Right kidney (tissue), 1 donor: ENCODE results near the gene ANKMY2.

ENCODE experiments used
- DNase-seq: peaks from one replicate; pipeline ENCODE4 v3.0.0-alpha.2; 2016

ANKMY2 gene

DNA sequence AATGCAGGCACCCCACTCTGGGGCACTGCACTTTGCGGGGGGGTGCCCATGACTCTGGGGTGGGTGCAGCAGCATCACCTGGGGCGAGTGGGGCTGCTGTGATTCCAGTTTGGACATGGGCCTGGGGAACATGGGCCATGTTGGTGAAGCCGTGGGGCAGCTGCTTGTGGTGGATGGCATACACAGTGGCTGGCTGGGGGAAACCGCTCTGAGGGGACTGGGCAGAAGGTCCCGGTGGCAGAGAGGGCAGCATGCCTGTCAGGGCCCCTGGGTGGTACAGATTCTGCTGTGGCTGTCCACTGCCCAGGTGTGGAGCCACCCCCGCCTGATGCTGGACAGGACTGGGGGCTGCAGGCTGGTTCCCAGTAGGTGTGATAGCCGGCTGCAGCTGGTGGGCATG is 61.7 kb downstream of the ANKMY2 start:
- DNase-seq: no peak

DNA sequence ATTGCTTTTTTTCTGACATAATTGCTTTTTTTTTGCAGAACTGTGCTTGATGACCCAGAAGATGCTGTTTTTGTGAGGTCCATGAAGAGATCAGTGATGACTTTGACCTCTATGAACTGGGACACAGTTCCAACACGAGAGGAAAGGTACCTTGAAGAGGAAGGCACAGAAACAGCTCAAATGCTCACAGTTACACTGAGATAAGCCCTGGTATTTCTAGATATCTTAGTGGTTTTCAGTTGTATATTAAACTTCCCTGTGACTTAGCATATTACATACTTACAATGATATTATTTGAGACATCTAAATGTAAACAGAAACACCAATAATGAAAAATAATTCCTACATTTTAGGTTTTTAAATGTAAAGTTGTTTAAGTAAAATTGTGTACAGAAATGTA is 64.3 kb downstream of the ANKMY2 start:
- no peak for DNase-seq

DNA sequence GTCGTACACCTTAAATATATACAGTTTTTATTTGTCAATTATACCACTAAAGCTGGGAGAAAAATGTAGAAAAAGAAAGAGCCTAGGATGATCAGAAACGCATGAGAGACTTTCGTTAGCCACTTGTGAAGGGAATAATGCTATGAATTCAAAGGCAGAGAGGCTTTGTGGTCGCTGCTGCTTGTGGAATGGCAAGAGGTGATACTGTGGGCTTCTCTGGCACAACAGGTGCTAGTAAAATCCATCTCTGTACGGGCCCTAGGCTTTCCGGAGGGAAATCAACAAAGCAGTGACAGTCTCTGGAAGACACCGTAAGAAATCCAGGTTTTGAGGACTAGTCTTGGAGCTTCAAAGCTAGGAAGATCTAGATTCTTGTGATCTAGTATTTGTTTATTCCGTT is 66.3 kb downstream of the ANKMY2 start:
- DNase-seq: no peak

DNA sequence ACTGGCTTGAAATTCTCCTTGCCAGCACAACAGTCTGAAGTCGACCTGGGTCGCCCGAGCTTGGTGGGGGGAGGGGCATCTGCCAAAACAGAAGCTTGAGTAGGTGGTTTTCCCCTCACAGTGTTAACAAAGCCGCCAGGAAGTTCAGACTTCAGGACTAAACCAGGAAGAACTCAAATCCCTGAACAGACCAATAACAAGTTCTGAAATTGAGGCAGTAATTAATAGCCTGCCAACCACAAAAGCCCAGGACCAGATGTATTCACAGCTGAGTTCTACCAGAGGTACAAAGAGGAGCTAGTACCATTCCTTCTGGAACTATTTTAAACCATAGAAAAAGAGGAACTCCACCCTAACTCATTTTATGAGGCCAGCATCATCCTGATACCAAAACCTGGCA is 73.6 kb downstream of the ANKMY2 start:
- DNase-seq: no peak

DNA sequence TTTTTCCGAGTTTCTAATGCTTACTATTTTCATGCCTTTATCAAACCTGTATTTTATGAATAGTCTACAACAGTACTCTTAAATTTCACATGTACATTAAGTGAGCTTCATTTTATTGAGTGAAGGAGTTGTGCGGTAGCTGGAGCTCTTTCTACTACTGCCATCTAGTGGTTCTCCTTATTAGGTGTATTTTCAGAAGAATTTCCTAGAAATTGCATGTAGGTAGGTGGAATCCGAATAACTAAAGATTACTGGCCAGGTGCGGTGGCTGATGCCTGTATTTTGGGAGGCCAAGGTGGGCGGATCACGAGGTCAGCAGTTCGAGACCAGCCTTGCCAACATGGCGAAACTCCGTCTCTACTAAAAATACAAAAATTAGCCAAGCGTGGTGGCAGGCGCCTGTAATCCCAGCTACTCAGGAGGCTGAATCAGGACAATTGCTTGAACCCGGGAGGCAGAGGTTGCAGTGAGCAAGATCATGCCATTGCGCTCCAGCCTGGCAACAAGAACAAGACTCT is 80.6 kb downstream of the ANKMY2 start:
- DNase-seq: peak; percentile 26

DNA sequence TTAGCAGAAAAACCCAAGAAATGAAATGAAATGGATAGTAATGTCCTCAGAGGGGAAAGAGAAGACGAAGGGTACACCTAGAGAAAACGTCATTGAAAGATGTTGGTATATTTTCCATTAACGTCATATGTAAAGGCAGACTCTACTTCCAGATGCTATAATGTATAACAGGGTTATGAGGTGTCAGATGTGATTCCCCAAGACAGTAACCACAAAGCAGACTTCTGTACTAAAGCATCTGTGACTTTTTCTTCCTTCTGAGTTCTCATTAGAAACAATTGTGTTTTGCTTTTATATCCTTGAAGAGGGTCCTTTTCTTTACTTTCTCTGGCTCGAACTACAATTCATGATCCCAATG is 81.6 kb downstream of the ANKMY2 start:
- DNase-seq: no peak

DNA sequence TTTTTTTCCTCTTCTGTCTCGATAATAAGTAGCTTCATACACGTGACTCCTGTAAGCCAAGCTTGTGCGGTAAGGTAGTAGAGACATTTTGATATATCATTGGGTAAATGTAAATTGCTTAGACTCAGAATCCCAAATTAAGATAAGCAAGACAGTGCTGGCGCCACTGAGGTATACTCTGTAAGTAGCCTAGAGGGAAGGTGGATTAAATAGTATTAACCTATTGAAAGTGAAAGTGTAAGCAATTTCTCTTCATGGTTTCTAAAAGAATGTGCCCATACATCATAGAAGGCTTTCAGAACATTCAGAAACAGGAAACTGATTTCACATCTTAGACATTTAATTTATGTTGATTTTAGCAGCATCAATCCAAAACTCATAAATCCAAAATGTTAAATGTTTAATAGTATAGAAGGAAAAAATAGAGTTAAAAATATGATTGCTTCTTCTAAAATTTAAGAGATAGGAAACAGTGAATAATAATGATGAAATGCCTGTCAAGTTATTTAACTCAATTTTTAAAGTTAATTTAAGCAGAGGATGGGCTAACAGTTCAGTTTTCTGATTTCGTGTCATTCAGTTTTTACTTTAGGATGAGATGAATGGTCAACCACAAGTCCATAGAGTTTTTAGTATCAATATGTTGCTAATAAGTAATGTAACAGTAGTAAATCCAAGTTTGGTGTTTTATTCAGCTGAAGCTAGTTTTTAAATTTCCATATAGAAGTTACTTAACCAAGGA is 82.1 kb downstream of the ANKMY2 start:
- no peak for DNase-seq

DNA sequence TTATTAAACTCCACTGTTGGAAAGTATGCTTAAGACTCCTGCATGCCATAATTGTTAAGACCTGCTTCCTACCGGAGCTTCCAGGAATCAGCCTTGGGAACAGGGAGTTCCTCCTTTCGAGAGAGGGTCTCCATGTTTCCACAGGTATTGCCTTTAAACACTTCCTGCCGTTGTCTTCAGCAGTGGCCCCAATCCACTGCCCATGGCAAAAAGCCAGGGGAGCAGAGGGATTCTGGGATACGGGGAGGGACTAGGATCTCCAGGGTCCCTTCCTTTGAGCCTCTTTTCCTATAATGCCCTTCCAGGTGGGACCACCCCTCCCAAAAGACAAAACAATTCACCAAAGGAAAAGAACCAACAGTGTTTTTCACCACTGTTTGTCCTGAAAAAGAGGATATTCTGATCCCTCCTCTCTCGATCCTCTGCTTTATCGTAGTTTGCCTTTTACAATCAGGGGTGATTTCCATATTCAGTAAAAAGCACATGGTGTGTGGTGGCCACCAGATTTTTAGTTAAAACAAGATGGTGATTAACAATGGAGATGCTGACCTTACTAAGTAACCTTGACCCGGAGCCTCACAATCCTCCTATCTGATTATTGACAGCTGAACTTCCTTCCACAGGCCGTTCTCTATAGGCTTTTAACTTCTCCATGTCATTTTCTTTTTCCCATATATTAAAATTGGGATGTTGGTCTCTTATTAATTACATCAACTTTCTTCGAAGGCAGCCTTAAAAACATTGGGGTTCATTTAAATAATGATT is 82.9 kb downstream of the ANKMY2 start:
- no peak for DNase-seq

DNA sequence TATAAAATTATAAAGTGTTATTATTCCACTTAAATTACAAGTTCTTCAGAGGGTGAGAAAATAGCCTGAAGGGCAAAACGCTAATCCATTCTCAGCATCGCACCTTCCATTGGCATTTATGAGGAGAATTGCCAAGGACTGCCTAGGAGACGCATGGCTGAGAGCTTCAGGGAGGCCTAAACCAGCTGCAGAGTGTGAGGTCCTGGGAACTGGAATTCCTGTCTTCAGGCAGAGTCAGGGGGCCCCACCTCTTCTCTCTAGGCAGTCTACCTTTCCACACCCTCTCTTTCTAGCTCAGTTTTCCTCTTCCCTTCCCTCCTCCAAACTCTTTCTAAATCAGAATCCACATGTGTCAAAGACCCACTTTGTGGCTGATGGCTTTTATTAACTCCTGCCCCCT is 83.6 kb downstream of the ANKMY2 start:
- DNase-seq: no peak

DNA sequence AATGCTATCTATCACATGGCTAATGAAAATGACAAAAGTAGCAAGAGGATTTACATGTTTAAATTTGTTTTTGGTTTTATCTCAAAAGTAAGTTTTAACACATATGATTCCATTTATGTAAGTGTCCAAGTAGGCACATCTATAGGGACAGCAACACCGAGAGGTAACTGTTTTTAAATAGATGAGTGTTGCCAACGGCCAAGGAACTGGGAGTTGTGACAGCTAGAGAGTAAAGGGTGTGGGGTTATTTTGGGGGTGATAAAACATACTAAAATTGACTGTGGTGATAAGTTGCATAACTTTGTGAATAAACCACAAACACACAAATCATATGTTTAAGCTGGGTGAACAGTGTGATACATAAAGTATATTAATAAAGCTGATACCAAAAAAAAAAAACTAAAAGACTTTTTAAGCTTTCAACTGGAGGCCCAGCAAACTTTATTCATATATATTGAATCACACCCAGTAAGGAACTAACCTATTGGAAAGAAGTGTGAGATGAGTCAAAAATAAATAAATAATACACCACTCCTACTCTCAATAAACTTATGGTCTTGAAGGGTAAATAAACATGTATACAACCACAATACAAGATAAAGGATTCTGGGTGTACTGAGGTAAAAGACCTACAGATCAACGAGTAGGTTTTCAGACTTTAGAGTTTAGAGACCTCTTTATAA is 85.9 kb downstream of the ANKMY2 start:
- DNase-seq: no peak

DNA sequence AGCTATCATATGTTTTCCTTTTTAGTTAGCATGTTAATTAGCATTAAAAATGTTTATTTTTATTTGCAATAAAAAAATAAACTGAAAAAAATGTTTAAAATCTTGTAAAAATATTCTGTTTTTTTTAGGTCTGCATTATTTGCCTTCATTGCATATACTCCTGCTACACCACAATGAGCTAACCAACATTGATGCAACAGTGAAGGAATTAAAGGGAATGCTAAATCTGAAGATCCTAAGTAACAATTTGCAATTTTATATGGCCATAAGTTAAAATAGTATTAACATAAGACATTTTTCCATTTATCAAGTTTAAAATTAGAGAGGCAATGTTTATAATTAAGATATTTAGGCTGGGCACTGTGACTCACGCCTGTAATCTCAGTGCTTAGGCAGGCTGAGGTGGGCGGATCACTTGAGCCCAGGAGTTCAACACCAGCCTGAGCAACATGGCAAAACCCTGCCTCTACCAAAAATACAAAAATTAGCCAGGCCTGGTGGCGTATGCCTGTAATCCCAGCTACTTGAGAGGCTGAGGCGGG is 86.7 kb downstream of the ANKMY2 start:
- no peak for DNase-seq

DNA sequence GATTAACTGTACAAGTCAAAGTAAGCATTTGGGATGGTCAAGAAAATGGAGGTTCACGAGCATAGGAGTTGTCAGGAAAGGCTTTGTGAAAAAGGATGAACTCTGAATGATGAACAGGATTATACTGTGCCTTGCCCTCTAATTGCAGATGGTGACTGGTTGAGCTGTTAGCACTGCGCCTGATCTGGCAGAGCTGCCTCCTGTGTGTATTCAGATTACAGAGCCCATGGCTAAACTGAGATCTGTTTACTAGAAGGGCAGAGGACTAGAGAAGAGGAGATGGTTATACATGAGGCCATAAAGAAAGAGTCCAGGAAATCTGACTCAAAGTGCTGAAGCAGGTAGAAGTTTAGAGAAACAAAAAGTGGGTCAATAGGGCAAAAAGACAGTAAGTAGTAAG is 89.2 kb downstream of the ANKMY2 start:
- no peak for DNase-seq

DNA sequence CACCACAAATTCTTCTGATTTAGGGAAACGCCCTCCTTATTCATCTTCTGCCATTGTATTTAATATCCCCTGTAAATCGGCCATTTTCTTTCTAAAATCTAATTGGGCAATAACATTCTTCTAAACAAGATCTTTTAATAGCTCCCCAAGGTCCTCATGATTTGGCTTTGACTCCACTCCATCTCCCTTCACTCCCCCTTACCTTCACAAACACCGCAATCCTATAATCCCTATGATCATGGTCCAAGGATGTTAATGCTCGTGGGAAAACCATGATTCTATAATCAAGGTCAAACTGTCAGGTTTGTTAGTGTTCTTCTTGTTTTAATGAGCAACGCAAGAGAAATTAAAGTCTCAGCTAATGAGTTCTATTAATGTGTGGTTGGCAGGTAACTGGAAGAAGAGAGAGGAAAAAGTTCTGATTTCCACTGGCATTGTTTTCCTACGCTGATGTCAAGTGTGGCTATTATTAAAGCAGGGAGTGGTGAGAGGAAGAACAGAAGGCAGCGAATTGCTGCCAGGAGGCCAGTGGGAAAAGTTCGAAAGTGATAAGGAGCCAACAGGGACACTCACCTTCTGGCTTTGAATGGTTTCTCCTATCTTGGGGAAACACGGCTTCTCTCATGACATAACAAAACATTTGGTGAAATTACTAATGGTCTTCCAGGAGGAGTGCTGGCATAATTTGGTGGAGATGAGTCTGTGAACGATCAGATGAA is 90.9 kb downstream of the ANKMY2 start:
- no peak for DNase-seq

DNA sequence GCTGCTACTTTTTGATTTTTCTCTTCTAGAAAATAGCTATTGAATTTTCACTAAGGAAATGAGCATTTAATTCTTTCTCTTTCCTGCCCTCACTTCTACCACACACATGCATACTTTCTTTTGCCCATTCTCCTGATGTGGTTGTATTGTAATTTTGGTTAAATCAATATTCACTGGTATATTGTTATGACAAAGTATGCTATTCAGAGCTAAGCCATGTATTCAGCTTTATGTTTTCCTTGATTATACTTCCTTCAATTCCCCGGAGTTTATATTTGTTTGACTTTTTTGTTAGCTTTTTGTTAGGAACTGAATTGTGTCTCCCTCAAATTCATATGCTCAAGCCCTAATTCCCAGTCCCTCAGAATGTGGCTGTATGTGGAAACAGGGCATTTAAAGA is 94.9 kb downstream of the ANKMY2 start:
- no peak for DNase-seq
